Fibroblast of skin of right quadriceps (primary cell): ENCODE results near the gene ATXN7L1.

Experiments
- DNase-seq: peaks from one replicate; pipeline ENCODE4 v3.0.0-alpha.2; 2013

Gene ATXN7L1

DNA sequence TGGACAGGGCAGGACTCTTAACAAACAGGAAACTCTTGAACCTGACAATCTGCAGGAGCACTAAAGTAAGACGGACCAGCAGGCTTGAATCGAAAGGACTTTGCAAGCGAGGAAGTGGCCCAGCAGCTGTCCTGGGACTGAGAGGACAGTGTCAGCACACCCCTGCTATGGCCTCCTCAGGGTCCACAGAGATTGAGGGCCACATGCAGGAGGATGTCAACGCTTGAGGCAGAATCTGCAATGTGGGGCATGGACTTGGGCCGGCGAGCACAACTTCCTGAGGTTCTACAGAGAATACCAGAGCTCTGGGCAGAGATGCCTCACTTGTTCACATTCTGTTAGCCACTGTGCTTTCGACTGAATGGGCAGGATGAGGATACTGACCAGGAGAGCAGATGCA lies 210.7 kb downstream of the ATXN7L1 start:
- no peak for DNase-seq

DNA sequence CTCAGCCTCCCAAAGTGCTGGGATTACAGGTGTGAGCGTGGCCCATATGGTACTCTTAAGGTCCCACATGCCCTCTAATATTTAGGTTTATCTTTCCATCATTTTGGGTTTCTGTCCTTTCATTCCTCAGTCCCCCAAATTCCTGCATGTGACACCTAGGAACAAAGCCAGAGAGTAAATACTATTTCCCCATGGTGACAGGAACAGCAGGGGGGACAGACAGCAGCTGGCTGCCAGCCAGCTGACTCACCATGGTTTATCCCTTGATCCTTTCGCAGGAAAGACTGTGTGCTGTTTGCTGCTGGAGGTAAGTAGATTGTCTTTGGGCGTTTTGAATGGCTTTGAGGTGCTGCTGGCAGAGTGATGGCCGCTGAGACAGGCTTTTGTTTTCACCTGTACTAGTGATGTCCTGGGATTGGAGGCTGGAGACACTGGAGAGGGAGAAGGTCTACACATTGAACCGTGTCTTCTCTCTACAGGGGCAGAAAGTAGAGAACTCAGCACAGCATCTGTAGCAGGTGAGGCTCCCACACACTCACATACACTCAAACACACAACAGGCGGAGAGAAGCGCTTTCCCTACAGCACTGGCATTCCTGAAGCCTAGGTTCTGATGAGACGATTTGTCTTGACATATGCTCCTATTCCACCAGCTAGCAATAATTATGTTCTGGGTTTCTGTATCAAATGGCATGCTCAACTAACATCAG lies 211.4 kb downstream of the ATXN7L1 start:
- DNase-seq: peak; percentile 67

DNA sequence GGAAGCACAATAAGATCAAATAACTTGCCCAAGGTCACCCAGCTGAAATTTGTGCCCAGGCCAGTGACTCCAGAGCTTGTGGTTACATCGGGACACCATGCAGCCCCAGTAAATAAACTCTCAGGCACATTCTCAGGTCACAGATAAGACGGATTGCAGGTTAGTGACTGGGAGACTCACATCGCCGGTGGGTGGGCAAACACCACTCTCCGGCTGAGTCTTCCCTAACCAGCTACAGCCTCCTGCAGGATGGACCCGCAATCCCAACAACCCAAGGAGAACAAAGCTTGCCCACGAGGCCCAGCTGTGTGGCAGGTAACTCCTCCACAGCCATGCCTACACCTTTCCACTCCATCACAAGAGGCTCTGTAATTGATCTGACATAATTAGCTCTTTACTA lies 213.4 kb downstream of the ATXN7L1 start:
- no peak for DNase-seq

DNA sequence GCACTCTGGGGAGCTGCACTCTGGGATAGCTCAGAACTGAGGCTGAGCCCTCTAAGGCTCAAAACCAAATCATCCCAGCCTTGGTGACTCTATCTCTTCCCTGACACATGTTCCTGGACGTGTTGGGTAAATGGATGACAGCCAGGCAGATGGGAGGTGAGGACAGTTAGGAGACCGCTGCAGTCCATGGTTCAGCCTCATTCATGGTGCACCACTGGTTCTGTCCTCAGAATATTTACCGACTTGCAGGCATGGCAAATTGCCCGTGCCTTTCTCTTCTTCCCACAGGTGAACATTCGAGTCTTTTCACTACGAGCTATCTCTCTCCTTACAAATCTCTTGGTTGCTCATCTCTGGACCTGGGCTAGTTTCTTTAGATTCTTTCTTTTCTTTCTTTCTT lies 214.8 kb downstream of the ATXN7L1 start:
- DNase-seq: no peak

DNA sequence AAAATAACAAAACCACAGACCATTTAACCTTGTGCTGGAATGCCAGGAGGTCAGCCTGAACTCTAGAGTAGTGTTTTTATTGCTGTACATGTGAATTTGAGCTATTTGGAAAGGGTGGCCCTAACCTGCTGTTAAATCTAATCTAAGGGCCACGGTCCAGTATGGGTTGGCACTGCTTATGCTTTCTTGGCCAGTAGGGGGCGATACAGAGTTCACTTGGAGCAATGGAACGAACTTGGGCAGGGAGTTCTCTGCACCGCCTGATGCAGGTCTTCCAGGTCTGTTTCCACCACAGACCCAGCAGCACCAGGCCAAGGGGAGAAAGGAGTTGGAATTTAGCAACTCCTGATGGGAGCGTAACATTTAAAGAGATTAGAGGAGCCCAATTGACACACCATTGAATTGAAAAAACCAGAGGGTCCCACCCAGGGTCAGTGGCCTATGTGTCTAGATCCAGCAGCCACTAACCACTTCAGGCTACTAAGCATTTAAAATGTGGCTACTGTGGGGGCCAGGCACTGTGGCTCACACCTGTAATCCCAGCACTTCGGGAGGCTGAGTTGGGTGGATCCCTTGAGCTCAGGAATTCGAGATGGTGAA lies 219.4 kb downstream of the ATXN7L1 start:
- DNase-seq: no peak

DNA sequence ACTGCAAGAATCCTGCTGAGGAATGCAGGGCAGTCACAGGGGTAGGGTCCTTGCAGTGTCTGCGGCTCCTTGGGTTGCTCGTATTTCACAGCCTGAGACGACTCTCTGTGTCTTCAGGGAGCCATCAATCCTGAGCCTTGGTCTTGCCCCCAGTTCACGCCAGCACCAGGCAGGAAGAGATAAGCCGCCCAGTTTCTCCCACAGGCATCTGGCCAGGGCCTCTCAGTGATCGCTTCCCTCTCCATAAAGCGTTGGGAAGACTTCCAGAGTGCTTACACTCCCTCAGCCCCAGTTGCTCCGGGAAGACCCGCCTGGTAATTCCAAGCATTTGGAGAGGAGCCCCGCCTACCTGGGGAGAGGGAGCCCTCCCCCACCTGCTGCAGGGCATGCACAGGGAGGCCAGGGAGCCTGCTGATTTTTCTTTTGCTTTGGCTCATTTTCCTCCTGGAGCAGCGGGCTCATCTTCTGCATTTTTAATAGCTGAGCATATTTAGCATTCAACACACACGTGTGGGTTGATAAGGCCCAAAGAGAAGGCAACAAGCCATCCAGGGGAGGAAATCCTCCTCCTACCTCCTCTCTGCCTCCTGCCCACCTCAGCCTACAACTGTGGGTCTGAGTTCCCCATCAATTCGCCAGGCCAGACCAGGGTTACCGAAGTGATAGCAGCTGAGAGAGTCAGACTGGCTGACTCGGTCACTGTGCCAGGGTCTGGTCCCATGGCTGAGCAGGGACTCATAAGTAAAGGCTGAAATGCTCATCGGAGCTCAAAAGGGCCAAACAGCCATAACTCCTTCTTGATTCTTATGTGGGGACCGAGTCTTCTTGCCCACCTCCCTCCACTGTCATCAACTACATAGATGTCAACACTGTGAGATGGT lies 220.7 kb downstream of the ATXN7L1 start:
- DNase-seq: peak; percentile 77

DNA sequence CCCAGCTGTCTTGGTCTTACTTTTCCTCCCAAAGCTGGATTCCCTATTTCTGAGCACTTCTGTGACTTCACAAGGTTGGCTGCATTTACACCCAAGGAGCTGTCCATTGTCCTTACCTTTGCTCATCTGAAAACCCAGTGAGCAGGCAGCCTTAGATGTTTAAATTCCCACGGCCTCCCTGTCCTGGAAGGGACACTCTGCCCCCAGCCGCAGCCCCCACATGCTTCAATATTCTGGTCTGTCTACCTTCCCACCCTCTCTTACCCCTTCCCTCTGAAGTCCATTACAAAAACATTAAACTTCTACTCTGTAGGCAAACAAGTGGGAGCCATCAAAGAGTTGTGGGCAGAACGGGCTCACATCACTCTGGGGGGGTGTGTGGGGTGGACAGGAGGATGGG lies 221.3 kb downstream of the ATXN7L1 start:
- peak; percentile 45 for DNase-seq

DNA sequence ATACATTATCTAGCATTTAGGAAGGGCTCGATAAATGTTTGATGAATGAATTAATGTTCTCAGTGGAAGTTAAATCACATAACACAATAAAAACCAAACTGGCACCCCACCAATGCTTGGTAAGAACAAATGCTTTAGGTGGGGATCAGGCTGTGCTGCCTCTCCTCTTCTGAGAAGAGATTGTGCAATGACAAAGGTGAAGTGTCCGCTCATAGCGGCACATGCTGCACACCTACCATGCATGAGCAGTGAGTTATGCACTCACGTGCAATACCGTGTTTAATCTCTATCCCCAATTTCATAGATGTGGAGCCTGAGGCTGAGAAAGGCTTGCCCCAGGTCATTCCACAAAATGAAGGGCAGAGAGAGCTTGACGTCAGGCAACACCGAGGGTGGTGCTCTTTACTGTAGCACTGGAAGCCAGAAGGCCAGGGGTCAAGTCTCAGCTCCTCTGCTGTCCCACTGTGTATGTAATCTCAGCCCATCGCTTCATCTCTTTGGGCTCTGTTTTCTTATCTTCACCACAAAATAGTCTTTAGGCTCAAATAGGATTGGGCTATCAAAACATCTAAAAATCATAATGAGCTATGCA lies 222.2 kb downstream of the ATXN7L1 start:
- DNase-seq: no peak

DNA sequence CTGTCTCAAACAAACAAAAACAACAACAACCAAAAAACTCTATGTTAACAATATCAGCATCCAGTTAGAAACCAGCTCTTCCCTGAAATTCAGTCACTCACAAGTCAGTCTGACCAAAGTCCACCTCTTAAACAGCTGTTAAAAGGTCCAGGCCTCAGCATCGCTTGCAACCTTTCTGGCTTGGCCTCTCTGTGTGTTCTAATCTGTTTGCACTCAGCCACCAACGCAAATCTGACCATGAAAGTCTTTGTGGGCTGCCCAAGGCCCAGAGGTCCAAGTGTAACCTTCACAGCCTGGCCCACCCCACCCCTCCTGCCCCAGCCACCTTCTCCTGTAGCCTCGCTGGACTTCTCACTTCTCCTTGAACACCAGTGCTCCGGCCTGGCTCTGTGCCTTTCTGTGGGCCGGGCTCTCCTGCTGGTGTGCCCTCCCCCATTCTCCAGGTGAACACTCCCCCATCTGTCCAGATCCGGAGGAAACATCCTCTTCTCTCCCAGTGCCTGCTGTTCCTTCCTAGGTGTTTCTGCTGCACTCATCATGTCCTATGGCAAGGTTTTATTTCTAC lies 222.9 kb downstream of the ATXN7L1 start:
- DNase-seq: no peak

DNA sequence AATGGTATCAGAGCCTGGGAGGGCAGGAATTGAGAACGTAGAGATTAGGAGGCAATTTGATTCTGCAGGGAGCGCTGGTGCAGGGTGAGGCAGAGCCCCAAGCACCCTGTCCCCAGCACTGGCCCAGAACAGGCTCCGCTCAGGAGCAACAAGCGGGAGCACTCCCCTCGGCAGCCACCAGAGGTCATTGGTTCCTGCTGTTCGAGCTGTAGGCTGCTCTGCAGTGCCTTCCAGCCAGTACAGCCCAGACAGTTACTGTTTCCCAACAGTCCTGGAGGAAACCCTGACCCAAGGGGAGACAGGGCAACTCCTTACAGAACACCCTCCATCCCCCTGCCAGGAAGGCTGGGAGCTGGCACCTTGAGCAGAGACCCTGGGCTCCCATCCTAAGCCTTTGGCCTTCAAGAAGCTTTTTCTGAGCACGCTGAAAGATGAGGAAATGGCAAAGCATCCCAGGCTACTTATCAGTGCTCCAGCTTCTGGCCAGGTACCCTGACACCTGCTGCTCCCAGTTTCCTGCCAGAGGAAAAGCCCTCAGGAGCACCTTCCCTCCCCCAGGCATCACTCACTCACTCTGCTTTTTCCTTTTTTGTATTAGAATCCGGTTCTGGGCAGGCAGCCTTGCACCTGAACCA lies 223.9 kb downstream of the ATXN7L1 start:
- peak; percentile 61 for DNase-seq

DNA sequence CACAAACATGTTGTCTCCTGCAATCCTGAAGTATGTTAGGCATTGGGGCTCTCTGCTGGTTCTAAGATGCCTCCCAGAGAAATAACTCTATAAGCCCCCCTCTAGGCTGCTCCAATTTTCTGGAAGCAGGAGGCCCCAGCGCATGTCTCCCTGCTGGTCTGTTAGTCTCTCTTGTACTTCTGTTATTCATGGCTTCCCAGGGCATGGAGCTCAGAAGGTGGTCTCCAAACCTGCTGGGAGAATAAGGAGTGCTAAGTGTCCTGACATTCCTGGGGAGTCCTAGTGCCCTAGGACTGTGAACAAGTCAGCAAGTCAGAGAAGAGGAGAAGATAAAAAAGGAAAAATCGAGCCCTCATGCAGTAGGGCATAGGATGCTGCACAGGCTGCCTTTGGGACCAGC lies 224.6 kb downstream of the ATXN7L1 start:
- no peak for DNase-seq

DNA sequence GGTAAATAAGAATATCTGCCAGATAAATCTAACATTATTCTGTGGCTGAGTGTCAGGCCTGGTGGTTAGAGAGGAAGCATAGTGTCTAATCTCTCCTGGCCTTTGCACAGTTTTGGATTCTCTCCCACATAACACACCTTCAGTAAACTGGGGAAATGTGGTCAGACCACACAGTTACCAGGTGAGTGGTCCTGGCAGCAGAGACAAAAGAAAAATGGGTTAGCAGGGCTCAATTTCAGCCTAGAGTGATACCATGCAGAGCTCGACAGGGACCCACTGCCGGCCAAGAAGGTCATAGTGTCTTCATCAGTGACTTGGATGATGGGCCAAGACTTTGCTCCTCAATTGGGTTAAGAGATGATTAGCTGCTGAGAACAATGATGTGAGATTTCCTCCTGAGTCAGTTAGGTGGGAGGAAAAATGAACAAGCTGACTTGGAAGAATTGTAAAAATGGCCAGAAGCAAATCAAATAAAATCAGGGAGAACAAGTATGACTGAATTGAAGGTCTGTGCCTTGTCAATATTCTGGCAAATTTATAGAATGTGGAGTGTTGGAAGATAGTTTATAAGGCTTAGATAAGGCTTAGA lies 225.9 kb downstream of the ATXN7L1 start:
- DNase-seq: no peak

DNA sequence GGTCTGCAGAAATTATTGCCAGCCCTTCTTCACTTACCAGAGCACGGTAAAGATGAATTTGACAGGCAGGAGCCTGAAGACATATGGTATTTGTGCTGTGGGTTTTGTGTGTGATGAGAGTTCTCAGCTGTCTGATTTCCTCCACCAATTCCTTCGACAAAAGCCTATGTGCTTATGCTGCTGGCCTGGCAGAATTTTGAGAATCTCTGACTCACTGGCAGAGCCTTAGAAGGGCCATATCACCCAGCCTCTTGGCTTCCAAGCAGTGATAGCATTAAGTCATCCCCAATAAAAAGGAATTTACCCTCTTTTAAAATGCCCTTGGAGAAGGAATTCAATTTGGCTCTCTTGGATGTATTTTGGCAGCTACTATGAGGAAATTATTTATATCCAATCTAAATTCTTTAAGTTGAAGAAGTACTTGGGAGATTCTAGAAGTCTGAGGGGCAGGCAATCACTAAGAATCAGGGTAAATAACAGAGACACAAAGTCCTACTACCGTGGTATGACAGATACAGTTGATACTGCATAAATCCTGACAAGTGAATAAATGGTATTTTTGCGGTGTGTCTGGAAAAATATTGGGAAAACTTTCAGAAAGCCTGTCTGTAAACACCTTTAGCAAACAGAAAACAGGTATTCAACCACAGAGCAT lies 226.5 kb downstream of the ATXN7L1 start:
- DNase-seq: peak; percentile 69

DNA sequence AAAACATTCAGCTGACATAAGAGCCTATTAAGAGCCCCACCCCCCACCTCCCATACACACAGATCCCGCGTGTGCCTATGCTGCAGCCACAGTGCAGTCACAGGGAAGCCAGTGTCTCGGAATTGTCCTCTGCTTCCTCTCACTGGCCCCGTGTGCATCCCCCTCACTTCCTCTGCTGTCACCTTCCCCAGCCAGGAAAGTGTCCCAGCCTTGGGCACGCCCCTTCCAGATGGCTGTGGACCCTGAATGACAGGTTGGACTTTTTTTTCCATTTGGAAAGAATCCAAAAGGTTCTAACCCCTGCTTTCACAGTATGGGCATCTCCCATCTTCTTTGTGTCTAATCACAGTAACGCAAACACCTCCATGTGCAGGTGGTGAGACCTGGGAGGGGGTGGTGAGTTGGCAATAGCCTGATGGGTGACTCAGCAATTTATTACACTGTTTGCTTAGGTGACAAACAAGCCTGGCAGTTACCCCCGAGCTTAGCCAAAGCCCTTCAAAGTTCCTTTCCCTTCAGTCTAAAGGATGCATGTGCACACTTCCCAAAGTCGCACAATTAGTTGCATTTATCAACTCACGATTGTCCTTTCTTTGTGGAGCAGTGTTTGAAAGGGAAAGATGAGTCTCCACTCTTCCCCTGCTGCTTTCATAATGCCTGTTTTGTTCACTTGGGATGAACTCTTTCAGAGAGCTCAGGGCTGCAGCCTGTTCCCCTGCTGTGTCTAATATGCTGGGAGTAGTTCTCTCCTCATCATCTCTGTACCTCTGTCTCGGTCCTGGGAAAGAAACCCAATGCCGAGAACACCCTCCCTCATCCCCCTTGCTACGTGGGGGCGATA lies 227.6 kb downstream of the ATXN7L1 start:
- no peak for DNase-seq

DNA sequence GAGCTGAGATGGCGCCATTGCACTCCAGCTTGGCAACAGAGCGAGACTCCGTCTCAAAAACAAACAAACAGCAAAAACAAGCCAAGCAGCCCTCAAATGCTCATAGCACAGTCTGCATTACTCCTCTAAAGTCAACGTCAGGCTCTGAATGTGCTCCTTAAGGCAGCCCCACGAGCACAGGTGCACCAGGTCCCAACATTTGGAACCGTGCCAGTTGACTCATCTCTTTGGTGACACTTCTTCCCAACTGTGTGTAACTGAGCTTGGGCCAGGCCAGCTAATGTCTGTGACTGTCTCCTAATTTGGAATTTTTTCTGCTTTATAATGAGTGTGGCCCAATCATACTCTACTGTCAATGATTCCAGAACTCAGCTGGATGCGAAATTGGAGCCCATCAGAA lies 228.8 kb downstream of the ATXN7L1 start:
- DNase-seq: no peak

DNA sequence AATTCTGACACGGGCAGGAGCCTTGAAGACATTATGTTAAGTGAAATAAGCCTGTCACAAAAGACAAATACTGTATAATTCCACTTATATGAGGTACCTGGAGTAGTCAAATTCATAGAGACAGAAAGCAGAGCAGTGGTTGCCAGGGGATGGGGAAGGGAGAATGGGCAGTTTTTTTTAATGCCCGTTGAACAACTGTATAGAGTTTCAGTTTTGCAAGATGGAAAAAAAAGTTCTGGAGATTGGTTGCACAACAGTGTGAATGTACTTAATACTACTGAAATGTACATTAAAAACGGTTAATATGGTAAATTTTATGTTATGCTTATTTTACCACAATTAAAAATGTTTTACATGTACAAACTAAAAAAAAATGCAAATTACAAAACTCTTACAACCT lies 231.5 kb downstream of the ATXN7L1 start:
- DNase-seq: no peak

DNA sequence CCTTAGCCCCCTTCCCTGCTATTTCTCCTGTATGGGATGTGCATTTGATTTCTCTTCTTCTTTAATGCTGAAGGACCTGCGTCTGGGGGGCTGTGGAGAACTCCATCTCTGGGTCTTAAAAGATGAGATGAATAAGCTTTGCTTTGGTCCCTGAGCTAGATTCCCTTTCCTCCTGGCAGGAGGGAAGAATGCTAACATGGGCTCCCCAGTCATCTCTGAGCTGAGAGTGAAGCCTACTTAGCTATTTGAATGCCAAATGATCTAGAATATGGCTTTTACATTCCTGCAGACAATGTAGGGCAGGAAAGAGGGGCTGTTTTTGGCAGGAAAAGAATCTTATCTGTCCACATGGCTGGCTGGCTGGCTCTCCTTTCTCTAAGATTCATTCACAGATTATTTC lies 232.5 kb downstream of the ATXN7L1 start:
- DNase-seq: no peak

DNA sequence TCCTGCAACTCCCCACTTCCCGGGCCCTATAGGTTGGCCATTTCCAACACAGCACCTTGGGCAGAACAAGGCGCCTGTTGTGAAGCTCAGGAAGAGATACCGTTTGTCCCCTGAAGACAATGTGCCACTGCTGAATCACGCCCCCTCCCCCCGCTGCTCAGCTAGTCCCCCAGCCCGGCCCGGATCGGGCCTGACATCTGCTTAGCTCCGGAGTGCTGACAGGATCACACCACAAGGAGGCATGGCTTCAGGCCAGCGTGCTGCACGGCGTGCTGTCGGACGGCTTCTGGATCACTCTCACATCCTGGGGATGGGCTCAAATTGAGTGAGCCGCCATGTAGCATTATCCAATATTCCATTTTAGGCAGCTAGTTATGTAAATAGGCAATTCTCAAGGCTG lies 233.0 kb downstream of the ATXN7L1 start:
- peak; percentile 31 for DNase-seq

DNA sequence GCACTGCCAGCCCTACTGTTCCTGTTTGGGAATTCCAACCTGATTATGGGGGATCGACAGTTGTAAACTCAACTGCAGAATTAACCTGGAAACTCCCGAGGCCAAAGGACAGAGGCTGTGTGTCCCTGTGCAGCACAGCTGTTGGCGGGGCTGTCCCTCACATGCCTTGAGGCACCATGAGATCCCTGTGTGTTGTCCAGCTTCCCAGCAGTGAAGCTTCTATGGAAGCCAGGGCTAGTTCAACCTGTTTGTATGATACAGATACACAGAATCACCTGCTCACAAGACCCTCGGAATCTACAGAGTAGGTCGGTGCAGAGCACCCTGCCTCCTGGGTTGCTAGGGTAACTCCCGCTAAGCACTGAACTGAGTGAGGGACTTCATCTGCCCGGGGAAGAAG lies 234.1 kb downstream of the ATXN7L1 start:
- no peak for DNase-seq

DNA sequence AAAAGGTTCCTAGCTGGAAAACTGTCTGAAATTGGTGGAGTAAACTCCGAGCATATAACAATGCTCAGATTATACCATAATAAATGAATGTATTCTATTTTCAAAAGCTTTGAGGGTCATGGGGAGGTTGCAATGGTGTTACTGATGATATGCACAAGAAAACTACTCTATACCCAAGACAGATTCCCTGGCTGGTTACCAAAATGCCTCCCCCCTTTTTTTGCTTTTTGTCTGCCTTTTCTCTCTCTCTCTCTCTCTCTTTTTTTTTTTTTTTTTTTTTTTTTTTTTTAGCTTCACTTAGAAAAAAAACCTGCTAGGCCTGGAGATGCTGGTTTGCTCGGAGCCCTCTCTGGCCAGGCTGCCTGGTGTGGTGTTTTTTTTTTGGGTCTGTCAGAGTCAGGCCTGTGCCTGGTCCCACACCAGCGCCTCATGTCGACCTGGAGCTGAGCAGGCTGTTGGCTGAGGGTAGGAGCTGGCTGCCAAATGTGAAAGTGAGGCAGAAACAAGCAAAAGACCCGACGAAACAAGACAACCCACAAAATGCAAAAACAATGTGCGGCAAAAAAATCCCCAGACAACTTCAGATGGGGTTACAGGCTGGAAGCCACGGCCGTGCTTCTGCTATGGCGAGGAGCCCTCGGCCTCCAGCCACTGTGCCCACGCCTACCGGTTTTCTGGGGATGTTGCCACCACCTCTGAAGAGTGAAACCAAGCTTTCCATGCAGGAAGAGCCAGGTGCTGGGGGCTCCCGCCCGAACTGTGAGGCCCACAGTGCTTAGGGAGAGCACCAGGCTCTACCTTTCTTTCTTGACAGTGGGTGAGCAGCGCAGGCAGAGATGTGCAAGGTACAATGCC lies 235.2 kb downstream of the ATXN7L1 start:
- no peak for DNase-seq
